Trophoblast cell (in vitro differentiated cells and primary cell): ENCODE measurements around the gene PHF21A.
A peak's percentile ranks its signal among the peaks of the same experiment; 100 is the strongest.

Experiments used
- DNase-seq, 2 donors: peaks; one replicate each; pipeline ENCODE4 v3.0.0-alpha.2; 2016
- H2AFZ ChIP-seq: 2 replicates; pipeline ENCODE4 v1.6.1; 2013; ENCODE audit warnings: low read length, moderate library complexity, mild to moderate bottlenecking; ENCODE audit not compliant: insufficient read depth, poor library complexity
- H2AK5ac ChIP-seq: 2 replicates; pipeline ENCODE4 v1.6.1; 2013; ENCODE audit warnings: mild to moderate bottlenecking, low read length
- H2BK120ac ChIP-seq: 2 replicates; pipeline ENCODE4 v1.6.1; 2013; ENCODE audit warnings: low read length, mild to moderate bottlenecking, moderate library complexity; ENCODE audit not compliant: insufficient read depth, poor library complexity
- H2BK12ac ChIP-seq: 2 replicates; pipeline ENCODE4 v1.6.1; 2013; ENCODE audit warnings: mild to moderate bottlenecking, low read length, moderate library complexity
- H2BK5ac ChIP-seq: 2 replicates; pipeline ENCODE4 v1.6.1; 2013; ENCODE audit warnings: low read length, low read depth, moderate library complexity, mild to moderate bottlenecking; ENCODE audit not compliant: poor library complexity
- H3K14ac ChIP-seq: 2 replicates; pipeline ENCODE4 v1.6.1; 2013; ENCODE audit warnings: mild to moderate bottlenecking, low read length
- H3K18ac ChIP-seq: 2 replicates; pipeline ENCODE4 v1.6.1; 2013; ENCODE audit warnings: mild to moderate bottlenecking, low read length
- H3K23ac ChIP-seq: 2 replicates; pipeline ENCODE4 v1.6.1; 2013; ENCODE audit warnings: low read length
- H3K27ac ChIP-seq: 2 replicates; pipeline ENCODE4 v1.5.1; 2013; ENCODE audit warnings: low read depth, mild to moderate bottlenecking, inconsistent platforms, low read length, moderate library complexity
- H3K27me3 ChIP-seq: 2 replicates; pipeline ENCODE4 v1.6.1; 2013; ENCODE audit warnings: inconsistent platforms, mild to moderate bottlenecking, low read length, moderate library complexity; ENCODE audit not compliant: insufficient read depth
- H3K36me3 ChIP-seq, 2 experiments: 1 replicate in 1 of 2; 2 replicates in 1 of 2; pipeline ENCODE4 v1.6.1; 2013; ENCODE audit warnings: low read length in 2 of 2, mild to moderate bottlenecking in 2 of 2, moderate library complexity in 1 of 2; ENCODE audit not compliant: insufficient read depth in 2 of 2, control insufficient read depth in 1 of 2
- H3K4ac ChIP-seq: 2 replicates; pipeline ENCODE4 v1.6.1; 2013; ENCODE audit warnings: low read depth, mild to moderate bottlenecking, low read length, moderate library complexity
- H3K4me1 ChIP-seq, 2 experiments: 1 replicate in 1 of 2; 2 replicates in 1 of 2; pipeline ENCODE4 v1.6.1; 2013; ENCODE audit warnings: low read length in 2 of 2, mild to moderate bottlenecking in 2 of 2, moderate library complexity in 1 of 2; ENCODE audit not compliant: insufficient read depth in 2 of 2, control insufficient read depth in 1 of 2
- H3K4me2 ChIP-seq: 2 replicates; pipeline ENCODE4 v1.6.1; 2013; ENCODE audit warnings: inconsistent platforms, mild to moderate bottlenecking, low read length, moderate library complexity
- H3K4me3 ChIP-seq: 2 replicates; pipeline ENCODE4 v1.5.1; 2013; ENCODE audit warnings: mild to moderate bottlenecking, low read depth, low read length, inconsistent platforms
- H3K79me1 ChIP-seq: one replicate; pipeline ENCODE4 v1.6.1; 2013; ENCODE audit warnings: low read length
- H3K79me2 ChIP-seq: 2 replicates; pipeline ENCODE4 v1.6.1; 2013; ENCODE audit warnings: low read length, mild to moderate bottlenecking; ENCODE audit not compliant: control insufficient read depth, insufficient read depth, poor library complexity
- H3K9ac ChIP-seq: 2 replicates; pipeline ENCODE4 v1.6.1; 2013; ENCODE audit warnings: mild to moderate bottlenecking, low read length
- H3K9me3 ChIP-seq: 2 replicates; pipeline ENCODE4 v1.6.1; 2013; ENCODE audit warnings: low read depth, mild to moderate bottlenecking, control low read depth, inconsistent platforms, low read length; ENCODE audit not compliant: insufficient read depth
- H4K12ac ChIP-seq: 2 replicates; pipeline ENCODE4 v1.6.1; 2013; ENCODE audit warnings: low read depth, mild to moderate bottlenecking, low read length, moderate library complexity
- H4K8ac ChIP-seq: 2 replicates; pipeline ENCODE4 v1.6.1; 2013; ENCODE audit warnings: low read depth, mild to moderate bottlenecking, low read length, moderate library complexity
- H4K91ac ChIP-seq: one replicate; pipeline ENCODE4 v1.6.1; 2013; ENCODE audit warnings: low read depth, mild to moderate bottlenecking, low read length, moderate library complexity
- WGBS: extraction: QIAGEN DNeasy Blood & Tissue Kit; methylation state at CpG from one replicate; pipeline ENCODE4 v1.1.7; 2013; ENCODE audit warnings: missing lambda C conversion rate; ENCODE audit not compliant: insufficient read length, insufficient coverage; ENCODE audit errors: extremely low coverage; 5-methylcytosine and 5-hydroxymethylcytosine counted together

PHF21A gene

GRCh38 chr11:45919806-45920530 is 201.3 kb downstream of the PHF21A start:
- Histone ChIP-seq H3K18ac (no peak overlapping the region), H2BK120ac (no peak overlapping the region), H3K27ac (no peak overlapping the region), H2AFZ (no peak overlapping the region), H3K9me3 (peaks cover 4% of the 10 kb centered on the region), H2BK5ac (no peak overlapping the region), H3K36me3 (peaks cover 7% of the 10 kb centered on the region in 2 experiments), H3K4me3 (no peak overlapping the region), H3K4me2 (no peak overlapping the region), H3K27me3 (peaks cover 21% of the 10 kb centered on the region), H3K4ac (no peak overlapping the region), H3K9ac (no peak overlapping the region), H4K12ac (no peak overlapping the region), H3K79me2 (no peaks in the 10 kb centered on the region), H4K91ac (no peak overlapping the region), H3K4me1 (peaks cover 15 to 26% of the 10 kb centered on the region in 2 experiments), H2AK5ac (no peak overlapping the region), H3K14ac (no peak overlapping the region), H4K8ac (no peak overlapping the region), H3K23ac (no peak overlapping the region), H3K79me1 (peaks cover 10% of the 10 kb centered on the region), H2BK12ac (no peak overlapping the region)
- WGBS = no CpG with 5 or more reads among the region's 13 CpGs
- DNase-seq = no peak

DNA sequence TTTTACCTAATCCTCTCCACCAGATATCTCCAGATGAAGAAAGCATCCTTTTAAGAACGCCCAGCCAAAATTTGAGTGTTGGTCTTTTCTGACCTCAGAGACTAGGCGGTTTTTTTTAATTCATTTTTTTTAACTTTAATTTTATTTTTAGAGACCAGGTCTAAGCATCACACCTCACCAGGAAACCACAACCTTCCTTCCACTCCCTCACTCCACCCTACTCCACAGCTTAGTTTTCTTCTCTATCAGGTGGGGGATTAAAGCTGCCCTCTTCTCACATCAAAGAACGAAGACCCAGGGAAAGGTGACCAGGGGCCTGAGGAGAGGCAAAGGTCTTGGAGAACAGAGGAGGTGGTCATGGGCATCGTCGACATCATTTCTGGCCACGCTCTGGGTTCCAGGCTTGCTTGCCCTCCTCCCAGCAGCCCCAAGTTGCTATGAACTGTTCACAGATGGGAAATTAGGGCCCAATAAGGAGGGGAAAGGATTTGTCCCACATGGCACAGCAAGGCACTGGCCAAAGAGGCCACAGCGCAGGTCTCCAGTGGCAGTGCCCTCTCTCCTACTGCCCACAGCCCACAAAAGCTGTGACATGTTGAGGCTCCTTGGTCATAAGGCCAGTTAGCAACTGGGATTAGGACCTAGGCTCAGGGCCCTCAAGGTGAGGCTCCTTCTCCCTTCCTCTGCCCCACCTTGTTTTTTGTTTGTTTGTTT is 202.1 kb downstream of the PHF21A start:
- H3K9ac ChIP-seq = no peak overlapping the region
- no peak overlapping the region for H2AK5ac ChIP-seq

GRCh38 chr11:45918331-45918941 is 202.8 kb downstream of the PHF21A start:
- Histone ChIP-seq H3K79me1 (peaks cover 10% of the 10 kb centered on the region), H4K91ac (peak overlapping the region; percentile 4), H3K4ac (no peak overlapping the region), H3K36me3 (peaks cover 22% of the 10 kb centered on the region in 2 experiments), H3K4me3 (peak overlapping the region; percentile 72), H3K4me1 (peaks cover 15 to 26% of the 10 kb centered on the region in 2 experiments), H2AFZ (peak overlapping the region; percentile 86), H3K18ac (peak overlapping the region; percentile 36), H4K8ac (peak overlapping the region; percentile 89), H3K4me2 (peak overlapping the region; percentile 97), H3K79me2 (no peaks in the 10 kb centered on the region), H4K12ac (peak overlapping the region; percentile 37), H3K27ac (peak overlapping the region; percentile 64), H3K9me3 (peaks cover 4% of the 10 kb centered on the region), H2AK5ac (no peak overlapping the region), H2BK120ac (no peak overlapping the region), H3K9ac (peak overlapping the region; percentile 72), H3K14ac (peak overlapping the region; percentile 23), H2BK5ac (no peak overlapping the region), H3K27me3 (peaks cover 20% of the 10 kb centered on the region), H2BK12ac (no peak overlapping the region), H3K23ac (no peak overlapping the region)
- no CpG with 5 or more reads among the region's 38 CpGs for WGBS
- peak; percentile 53 to 78 for DNase-seq

More for the DNA sequence above, 202.1 kb downstream of the PHF21A start:
- Histone ChIP-seq H3K14ac (no peak overlapping the region), H2AFZ (no peak overlapping the region), H3K23ac (no peak overlapping the region), H3K27ac (no peak overlapping the region), H3K9me3 (peaks cover 4% of the 10 kb centered on the region), H4K91ac (no peak overlapping the region), H2BK5ac (no peak overlapping the region), H3K27me3 (peaks cover 21% of the 10 kb centered on the region), H3K4me1 (peaks cover 15 to 26% of the 10 kb centered on the region in 2 experiments), H3K79me2 (no peaks in the 10 kb centered on the region), H3K4me3 (no peak overlapping the region), H2BK12ac (no peak overlapping the region), H2BK120ac (no peak overlapping the region), H3K79me1 (peaks cover 10% of the 10 kb centered on the region), H3K4ac (no peak overlapping the region), H3K36me3 (peaks cover 15% of the 10 kb centered on the region in 2 experiments), H3K18ac (no peak overlapping the region), H4K12ac (no peak overlapping the region), H4K8ac (no peak overlapping the region), H3K4me2 (peak overlapping the region; percentile 97)
- DNase-seq = no peak
- no CpG with 5 or more reads among the region's 7 CpGs for WGBS

DNA sequence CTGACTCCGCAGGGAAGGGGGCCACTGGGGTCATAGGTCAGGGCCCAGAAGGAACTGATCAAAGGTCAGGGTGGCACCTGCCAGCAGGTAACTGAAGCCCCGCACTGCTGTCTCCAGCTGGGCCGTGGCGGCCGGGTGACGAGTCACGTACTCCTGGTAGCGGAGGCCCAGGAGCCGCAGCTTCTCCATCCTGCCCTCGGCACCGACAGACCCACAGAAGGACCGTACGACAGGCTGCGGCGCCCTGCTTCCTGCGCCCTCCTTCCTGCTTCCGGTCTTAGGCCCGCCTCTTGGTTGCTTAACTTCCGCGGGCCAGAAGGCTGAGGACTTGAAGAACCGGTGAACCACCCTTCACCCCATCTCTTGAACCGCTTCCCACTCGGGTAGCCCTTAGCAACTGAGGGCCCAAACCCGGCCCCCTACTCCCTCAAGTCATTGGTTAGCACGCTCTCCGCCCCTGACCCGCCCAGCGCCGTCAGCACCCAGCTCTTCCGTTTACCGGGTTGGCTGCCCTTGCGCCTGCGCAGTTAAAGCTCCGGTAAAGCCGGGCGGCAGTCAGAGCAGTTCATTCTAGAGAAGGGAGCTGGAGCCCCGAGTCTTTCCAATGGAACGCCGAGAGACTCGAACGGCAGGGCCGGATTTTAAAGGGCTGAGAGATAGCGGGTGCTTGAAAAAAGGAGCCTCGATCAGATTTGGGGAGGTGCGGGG is 203.5 kb downstream of the PHF21A start, which contains the start of gene PEX16:
PEX16 (minus strand) TSS at position 255 of the 708 bp plus-strand sequence; CDS start at position 189, 66 bp downstream.
- WGBS = no CpG with 5 or more reads among the region's 45 CpGs

More for the DNA sequence above, 203.5 kb downstream of the PHF21A start, which contains the start of gene PEX16:
- Histone ChIP-seq H3K14ac (peak within 1 kb of the TSS; percentile 48), H3K4me3 (peak within 1 kb of the TSS; percentile 92), H3K18ac (peak within 1 kb of the TSS; percentile 48), H3K9me3 (no peaks in the 10 kb centered on the region), H3K9ac (peak within 1 kb of the TSS; percentile 73), H3K27me3 (peaks cover 14% of the 10 kb centered on the region), H3K79me2 (no peaks in the 10 kb centered on the region), H3K23ac (no peak within 1 kb of the TSS), H4K12ac (peak within 1 kb of the TSS; percentile 79), H3K4ac (peak within 1 kb of the TSS; percentile 49), H2AFZ (peak within 1 kb of the TSS; percentile 86), H3K4me1 (peaks cover 11 to 20% of the 10 kb centered on the region in 2 experiments), H2BK120ac (peak within 1 kb of the TSS; percentile 13), H2BK5ac (peak within 1 kb of the TSS; percentile 23), H2AK5ac (no peak within 1 kb of the TSS), H4K91ac (peak within 1 kb of the TSS; percentile 52), H3K36me3 (peaks cover 28% of the 10 kb centered on the region in 2 experiments), H3K4me2 (peak within 1 kb of the TSS; percentile 97), H4K8ac (peak within 1 kb of the TSS; percentile 89), H3K79me1 (peaks cover 10% of the 10 kb centered on the region), H3K27ac (peak within 1 kb of the TSS; percentile 64), H2BK12ac (no peak within 1 kb of the TSS)
- peak; percentile 97 to 98 for DNase-seq
